NCI-H526 (cell line): Measurements from ENCODE around the gene YTHDC1.
"Not testable (repeated sequence)": the region's sequence is repeated elsewhere in the genome, so short reads cannot be mapped to it uniquely, and the experiment has no call there.

ENCODE experiments used
- DNase-seq, 2 experiments: peaks; one replicate each; lab custom pipeline; 2025; lab: John Stamatoyannopoulos, UW

Gene YTHDC1

DNA sequence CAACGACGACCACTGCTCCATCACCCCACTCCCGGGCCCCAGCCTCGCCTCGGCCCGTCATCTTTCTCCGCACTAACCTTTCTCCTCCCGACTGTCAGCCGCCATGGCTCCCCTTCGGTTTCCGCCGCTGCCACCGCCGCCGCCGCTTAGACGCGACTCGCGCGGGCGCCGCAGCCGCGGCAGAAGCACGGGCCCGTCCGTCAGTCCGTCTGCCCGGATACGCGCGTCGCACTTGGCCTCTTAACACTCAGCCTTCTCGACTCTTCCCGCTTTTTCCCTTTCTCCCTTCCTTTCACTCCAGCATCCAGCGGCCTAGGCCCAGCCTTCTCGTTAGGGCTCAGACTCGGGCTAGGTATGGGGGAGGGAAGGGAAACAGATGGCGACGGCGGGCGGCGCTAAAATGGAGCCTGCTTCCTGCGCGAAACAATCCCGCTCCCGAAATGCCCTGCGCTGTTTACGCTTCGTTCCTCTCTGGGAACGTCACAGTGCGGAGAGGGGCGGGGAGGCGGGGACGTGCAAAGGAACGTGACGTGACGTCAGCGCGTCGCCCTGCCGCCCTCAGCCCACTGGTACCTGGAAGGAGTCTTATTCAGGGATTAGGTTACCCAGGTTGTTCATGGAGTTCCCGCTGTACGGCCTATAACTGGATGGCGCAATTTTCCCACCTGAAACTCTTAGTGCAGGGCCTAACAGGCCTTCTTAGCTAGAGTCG is at the start of gene YTHDC1:
TSS of gene YTHDC1 (minus strand) at position 442 of the 712 bp plus-strand sequence. CDS start at position 105, 337 bp downstream.
- peak; percentile 94 to 97 for DNase-seq

DNA sequence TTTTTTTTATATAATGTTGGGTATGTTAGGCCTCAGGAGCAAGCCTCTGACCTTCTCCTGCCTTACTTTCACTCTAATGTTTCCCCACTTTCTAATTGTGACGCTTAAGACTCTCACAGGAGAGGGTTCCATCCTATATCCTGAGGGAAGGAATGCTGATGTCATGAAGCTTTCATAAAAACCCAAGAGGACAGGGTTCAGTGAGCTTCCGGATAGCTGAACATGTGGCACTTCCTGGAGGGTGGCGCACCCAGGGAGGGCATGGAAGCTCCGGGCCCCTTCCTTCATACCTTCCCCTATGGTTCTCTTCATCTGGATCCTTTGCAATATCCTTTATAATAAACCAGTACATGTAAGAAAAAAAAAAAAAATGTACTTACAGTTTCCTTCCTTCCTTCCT is 49.4 kb upstream of the YTHDC1 start:
- no peak for DNase-seq

DNA sequence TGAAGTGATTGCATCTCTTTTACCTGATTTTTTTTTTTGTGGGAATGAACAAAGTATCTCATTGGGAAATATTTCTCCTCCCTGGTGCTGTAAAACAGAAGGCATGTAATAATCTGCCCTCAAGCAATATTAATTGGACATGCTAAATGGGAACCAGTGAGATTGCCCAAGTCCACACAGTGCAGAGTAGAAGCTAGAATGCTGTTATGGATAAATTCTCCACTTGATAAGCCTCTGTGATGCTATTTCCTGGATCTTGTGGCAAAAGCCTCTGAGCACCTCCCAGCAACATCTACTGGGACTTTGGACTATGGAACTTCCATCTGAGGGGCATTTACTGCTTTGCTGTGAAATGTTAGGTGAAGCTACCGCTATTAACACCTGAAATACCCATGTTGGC is 46.9 kb upstream of the YTHDC1 start:
- no peak for DNase-seq

DNA sequence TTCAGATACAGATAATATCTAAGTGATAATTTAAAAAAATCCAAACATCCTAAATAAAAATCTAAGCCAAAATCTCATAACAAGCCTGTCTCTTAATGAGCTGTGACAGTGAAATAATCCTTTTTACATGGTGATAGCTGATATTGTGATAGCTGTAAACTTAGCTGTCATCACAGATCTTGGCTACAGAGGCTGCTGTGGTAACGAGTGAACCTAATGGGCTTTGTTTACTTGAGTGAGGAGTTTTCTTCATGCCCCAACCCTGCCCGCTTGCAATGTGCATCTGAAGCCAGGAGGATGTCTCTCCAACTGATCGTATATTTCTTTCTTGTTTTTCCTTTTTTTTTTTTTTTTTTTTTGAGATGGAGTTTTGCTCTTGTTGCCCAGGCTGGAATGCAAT is 41.5 kb upstream of the YTHDC1 start:
- DNase-seq = no peak

DNA sequence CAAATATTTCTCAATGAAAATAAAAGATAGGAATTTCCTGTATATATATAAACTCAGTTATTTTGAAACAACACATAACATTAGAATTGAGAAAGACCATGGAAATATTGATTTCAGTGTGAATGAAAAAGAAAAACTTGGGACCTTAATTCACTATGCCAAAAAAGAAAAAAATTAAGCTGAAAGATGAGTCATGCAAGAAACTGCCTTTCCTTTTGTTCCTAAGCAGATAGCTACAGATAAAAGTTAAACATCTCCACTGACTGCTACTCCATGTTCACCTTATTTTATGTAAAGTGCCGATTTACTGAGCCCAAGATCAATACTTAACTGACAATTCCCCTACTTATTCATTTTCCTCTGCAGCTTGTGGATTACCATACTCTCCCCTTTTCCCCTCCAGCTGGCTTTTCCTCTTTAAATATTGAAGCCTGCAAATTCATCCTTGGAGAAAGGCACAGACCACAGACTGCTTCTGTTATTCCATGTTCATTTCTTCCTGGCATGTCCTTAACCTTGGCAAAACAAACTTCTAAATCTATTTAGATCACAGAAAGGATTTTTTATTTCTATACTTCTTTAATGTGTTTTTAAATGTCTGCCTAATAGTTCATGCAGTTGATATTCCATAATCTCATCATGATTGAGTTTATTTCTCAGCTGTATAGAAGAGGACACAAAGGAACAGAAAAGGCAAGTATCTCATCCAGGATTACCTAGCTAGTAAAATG is 40.5 kb upstream of the YTHDC1 start:
- no peak for DNase-seq

DNA sequence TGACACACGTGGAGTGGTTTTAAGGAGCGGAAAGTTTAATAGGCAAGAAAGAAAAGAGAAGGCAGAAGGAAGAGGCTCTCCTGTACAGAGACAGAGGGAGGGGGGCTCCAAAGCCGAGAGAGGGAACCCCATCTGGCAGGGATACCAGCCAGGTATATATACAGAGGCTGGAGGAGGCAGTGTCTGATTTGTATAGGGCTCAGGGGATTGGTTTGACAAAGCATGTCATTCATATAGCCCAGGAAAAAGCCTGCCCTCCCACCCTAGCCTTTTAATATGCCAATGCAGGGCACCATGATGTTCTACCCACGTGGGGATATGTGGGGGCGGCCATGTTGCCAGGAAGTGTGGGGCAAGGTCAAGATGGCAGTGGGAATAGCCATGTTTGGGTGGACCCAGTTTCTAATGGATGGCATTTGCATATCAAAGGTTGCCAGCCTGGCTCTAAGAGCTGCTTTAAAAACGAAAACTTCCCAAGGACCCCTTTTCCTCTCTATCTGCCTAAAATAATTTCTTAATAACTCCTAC is 39.6 kb upstream of the YTHDC1 start:
- not testable (repeated sequence) for DNase-seq

DNA sequence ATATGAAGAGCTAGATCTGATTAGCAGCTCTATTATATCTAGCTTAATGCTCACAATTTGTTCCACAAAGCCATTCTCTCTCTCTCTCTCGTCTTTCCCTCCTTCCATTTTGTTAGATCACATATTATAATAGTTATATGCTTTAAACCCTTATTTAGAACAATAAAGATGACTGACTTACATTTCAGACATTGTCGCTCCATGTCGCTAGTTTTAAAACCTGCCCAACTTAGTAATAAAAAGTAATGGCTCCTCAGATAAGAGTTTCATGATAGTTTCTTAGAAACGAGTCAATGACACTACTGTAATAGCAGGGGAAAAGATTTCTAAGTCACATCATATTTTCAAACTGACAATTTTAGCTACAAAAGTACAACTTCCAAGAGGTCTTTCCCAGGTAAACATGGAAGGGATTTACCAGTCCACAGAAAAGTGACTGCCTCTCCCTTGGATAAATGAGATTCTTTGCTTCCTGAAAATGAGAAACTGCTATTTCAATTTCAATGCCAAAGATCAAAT is 38.5 kb upstream of the YTHDC1 start:
- no peak for DNase-seq

DNA sequence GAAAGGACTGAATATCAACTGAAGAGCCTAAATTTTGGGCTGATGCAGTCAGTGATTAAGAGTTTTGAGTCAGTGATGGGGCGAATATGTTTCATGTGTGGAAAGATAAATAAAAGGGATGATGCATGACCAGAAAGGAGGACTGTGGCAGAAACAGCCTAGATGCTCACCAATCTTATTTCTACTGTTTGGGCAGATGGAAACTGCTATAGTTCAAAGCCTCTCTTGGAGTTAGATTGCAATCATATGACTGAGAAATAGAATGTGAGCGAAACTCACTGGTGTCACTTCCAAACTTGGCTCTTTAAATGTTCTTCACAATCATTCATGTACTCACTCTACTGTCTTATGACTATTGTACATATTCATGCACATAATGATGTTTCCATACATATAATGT is 35.4 kb upstream of the YTHDC1 start:
- no peak for DNase-seq

DNA sequence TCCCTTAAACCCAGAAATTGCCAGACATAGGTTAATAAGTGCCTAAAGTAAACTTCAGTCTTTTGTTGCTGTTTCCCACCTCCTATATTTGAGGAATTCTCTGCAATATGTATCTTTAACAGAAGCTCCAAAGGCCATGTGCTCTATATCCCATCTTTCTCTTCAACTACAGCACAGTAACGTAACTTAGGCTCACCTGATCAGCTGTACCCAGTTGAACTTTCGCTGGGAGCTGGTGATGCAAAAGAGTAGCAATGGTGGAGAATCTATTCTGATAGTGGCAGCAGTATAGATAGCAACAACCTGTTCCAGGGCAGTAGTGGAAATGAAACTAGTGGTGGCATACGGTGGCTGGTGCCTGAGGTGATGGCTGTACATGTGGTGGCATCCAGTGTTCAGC is 33.2 kb upstream of the YTHDC1 start:
- no peak for DNase-seq

DNA sequence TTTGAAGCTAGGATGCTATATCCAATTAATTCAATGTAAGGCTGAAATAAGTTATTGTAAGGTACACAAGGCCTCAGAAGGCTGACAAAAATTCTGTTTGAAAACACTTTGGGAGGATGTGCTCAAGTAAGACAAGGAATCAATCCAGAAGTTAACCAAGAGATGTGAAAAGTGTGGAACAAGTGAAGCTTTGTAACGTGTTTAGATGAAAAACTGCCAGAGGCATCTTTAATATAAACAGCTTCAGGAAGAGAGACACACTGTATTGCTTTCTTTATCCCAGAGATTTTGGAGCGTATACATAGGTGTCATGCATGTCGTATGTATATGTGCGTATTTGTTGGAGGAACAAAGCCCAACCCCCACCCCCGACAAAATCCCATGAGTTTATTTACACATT is 28.3 kb upstream of the YTHDC1 start:
- no peak for DNase-seq

DNA sequence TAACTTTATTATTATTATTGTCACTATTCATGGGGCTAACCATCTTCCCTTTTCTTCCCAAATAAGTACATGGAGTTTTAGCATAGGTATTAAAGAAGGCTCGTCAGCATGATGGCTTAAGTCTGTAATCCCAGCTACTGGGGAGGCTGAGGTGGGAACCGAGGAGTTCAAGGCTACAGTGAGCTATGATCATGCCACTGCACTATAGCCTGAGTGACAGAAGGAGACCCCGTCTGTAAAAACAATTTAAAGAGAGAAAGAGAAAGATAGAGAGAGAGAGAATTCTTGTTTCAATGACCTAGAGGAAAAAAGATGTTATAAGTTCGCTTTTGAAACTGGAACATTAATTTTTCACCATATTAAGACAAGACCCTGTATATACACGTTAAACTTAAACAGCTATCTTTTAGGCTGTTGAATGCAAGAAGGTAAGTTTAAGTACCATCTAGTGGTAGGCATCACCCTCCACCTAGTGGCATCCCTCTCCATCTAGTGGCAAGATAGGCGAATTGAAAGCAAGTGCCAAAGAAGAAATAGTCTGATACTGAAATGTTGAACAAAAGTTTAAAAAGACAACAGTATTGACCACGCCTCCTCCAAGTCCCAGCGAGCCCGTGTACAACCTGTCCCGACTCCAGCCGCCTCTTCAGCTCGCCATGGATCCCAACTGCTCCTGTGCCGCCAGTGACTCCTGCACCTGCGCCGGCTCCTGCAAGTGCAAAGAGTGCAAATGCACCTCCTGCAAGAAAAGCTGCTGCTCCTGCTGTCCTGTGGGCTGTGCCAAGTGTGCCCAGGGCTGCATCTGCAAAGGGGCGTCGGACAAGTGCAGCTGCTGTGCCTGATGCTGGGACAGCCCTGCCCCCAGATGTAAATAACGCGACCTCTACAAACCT is 26.0 kb upstream of the YTHDC1 start:
- DNase-seq = peak in 1 of 2 experiments; percentile 54

DNA sequence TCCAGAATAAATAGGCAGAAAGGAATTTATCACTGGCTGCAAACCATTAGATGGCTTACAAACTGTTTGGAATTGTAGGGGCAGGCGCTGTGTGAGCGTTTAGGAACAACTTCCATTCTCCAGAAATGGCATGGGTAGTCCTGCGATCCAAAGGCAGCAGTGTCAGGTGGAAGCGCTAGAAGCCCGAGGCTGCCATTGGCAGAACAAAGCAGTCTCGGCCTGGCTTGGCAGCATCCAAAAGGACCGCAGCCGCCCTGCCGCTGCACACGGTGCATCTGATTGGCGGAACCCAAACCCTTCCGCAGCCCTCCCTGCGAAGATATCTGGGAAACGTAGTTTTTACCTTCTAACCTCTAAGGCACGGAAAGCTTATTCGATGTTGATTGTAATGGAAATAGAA is 23.6 kb upstream of the YTHDC1 start:
- no peak for DNase-seq

DNA sequence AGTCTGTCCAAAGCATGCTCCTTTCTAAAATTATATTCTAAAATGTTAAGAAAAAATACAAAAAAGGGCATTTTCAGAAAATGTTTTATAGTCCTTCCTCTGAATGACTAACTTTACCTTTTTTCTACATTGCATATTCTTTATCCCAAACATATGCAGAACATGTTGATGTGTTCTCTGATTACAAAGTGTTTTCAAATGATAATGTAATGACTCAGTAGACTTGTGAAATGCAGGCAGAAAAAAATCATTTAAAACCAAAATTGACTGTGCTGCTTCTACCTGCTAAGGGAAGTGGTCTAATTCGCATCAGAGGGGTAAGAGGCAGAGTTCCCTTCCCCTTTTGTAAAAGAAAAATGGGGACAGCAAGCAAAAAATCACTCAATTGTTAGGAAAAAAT is 22.7 kb upstream of the YTHDC1 start:
- DNase-seq = no peak

DNA sequence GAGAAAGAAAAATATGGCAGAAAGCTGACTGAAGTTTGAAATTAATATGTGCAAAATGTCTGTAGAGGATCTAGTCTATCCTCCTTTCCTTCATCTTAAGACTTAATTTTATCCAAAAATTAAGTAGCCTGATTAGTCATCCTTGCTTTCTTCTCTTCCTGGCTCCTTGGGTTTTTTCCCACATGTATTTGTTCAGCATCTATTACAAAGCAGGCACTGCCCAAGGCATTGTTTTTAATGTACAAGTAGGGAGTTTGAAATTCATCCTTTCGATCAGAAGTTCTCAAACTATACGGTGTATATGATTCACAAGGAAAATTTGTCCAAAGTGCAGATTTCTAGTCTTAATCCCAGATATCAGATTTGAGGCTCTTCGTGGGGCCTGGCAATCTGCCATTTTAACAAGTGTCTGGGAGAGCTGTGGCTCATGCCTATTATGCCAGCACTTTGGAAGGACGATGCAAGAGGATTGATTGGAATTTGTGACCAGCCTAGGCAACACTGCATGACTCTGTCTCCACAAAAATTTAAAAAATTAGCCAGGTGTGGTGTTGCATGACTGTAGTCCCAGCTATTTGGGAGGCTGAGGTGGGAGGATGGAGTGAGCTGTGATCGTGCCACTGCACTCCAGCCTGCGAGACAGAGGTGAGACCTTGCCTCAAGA is 19.4 kb upstream of the YTHDC1 start:
- DNase-seq = no peak

DNA sequence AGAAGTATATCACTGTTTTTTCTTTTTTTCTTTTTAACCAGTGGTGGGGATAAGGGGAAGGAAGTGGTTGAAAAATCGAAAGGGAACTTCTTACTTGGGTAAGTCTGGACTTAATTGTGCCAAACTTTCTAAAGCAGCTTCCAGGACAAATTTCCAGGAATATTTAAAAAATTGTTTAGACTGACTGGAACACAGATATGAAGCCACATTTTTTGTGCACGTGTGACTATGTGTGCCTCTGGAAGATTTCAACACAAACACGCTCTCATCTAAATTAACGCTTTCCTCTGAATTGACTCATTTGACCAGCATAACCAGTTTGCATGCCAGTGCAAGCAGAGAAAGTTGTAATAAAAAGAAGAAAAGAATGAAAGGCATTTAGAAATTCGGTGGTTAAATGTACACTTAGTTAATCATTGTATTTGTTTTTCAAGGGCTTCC is 18.8 kb upstream of the YTHDC1 start:
- DNase-seq = no peak

DNA sequence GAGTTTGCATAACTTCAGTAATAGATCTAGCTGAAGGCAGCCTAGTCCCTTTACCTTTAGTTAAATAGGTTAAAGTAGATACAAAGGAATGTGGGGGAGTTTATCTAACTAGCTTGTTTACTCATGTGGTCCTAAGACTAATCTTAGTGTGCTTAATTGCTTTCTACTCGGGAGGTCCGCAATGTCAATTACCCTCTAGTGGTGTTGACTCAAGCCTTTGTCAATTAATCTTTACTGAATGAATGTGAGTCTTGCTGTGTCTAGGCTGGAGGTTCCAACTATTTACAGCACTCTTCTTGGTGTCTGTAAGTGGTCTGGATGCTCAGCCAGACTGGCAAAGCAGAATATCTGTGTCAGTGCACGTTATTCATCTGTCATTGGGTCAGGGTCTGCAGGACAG is 17.9 kb upstream of the YTHDC1 start:
- DNase-seq = no peak

DNA sequence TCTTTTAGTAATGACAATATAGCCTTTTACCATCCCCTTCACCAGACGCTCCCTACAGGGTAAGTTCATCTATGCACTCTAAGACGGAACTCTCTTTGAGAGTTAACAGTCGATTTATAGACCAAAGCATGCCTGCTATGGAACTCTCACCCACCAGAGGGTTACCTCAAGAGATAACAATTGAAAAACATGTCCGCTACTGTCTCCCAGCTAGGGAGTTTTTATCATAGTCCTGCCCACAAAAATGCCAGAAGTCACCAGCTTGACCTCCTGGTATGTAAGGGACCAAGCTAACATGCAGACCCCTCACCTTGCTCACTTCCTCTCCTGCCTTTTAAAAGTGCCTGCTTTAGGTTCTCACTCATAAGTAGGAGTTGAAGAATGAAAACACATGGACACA is 16.7 kb upstream of the YTHDC1 start:
- no peak for DNase-seq

DNA sequence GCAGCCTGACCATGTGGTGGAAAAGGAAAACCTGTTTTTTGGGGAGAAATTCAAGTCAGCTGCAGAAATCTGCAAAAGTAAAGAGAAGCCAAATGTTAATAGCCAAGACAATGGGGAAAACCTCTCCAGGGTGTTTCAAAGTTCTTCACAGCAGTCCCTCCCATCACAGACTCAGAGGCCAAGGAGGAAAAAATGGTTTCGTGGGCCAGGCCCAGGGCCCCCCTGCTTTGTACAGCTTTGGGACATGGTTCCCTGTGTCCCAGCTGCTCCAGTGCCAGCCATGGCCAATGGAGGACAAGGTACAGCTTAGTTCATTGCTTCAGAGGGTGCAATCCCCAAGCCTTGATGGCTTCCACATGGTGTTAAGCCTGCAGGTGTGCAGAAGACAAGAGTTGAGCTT is 15.2 kb upstream of the YTHDC1 start:
- DNase-seq = no peak

DNA sequence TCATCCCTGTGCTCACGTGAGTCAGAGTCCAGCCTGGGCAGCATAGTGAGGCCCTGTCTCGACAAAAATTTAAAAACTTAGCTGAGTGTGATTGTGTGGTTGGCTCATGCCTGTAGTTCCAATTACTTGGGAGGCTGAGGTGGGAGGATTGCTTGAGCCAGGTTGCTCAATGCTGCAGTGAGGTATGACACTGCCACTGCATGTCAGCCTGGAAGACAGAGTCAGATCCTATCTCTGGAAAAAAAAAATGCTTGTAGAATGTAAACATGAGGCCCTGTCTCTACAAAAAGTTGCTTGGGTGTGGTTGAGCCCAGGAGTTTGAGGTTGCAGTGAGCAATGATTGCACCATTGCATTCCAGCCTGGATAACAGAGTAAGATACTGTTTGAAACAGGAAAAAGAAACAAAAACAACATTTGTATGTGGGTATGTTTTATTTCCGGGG is 11.3 kb upstream of the YTHDC1 start:
- DNase-seq = no peak

DNA sequence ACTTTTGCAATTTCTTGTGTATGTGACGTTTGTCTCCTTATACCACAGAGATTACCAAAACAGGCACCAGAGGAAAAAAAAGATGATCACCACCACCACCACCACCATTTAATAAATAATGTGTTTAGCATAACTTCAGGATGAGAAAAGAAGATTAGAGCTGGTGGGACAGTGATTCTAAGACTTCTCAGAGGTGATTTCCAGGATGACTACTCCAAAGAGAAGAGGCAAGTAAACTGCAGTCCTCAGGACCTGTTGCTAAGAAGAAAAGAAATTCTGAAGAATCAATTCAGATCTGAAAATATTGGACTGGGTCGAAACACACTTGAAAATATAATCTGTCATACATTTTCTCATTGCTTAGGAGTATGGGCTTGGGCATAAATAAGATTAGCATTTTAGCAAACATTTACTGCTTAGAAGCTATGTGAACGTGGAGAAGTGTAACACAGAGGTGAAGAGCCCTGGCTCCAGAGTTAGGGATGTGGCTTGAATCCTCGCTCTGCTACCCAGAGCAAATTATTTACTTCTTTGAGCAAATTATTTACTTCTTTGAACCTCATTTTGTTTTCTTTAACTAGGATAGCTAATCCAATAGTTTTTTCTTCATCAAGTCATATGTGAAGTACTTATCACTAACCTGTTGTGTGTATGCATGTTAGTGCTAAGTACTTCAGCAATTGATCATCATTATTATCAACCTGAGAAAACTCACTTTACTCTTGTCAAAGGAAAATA is 10.5 kb upstream of the YTHDC1 start:
- no peak for DNase-seq

DNA sequence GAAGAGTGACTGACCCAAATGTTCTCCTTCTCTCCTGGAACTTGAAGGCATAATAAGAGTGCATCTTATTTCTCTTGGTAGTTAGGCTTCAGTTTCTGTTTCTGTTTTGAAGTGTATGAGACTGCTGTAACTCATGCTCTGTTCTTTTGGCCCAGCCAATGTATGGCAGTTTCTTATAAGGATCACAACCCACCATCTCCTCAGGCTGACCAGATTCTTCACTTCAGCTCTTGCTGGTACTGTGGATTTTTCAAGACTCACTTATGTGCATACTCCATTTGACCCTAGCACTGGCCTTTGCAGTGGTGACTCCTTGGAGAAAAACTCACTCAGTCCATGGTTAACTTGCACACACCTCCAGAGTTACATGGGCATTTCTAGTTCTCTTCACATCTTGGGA is 9.6 kb upstream of the YTHDC1 start:
- no peak for DNase-seq
